DND-41 (cell line): ENCODE measurements around the gene GRIK4.
"Not testable (repeated sequence)": the region's sequence is repeated elsewhere in the genome, so short reads cannot be mapped to it uniquely, and the experiment has no call there.

Source experiments
- ATAC-seq: fragments of 200-7000 bp; cut with Tn5 transposase; 3 replicates; pipeline ENCODE4 v1.9.1; 2021; ENCODE audit warnings: low read depth; ENCODE audit not compliant: insufficient read depth
- DNase-seq: peaks from one replicate; pipeline ENCODE4 v3.0.0-alpha.2; 2020
- H2AFZ ChIP-seq: 2 replicates; pipeline ENCODE4 v1.6.0; 2012; ENCODE audit warnings: low read depth, low read length
- H3K27ac ChIP-seq: 2 replicates; pipeline ENCODE4 v1.5.1; 2012; ENCODE audit warnings: low read length, inconsistent platforms
- H3K27me3 ChIP-seq: fragments of 200-600 bp; sonication (generic); 2 replicates; pipeline ENCODE4 v1.6.0; 2012; ENCODE audit warnings: low read length, mild to moderate bottlenecking, inconsistent platforms; ENCODE audit not compliant: insufficient read depth, poor library complexity
- H3K36me3 ChIP-seq: 2 replicates; pipeline ENCODE4 v1.5.1; 2012; ENCODE audit warnings: low read length, inconsistent platforms; ENCODE audit not compliant: insufficient read depth
- H3K4me1 ChIP-seq: 2 replicates; pipeline ENCODE4 v1.5.1; 2012; ENCODE audit warnings: mild to moderate bottlenecking, low read length; ENCODE audit not compliant: insufficient read depth
- H3K4me2 ChIP-seq: 2 replicates; pipeline ENCODE4 v1.6.0; 2012; ENCODE audit warnings: mild to moderate bottlenecking, moderate library complexity, low read length, inconsistent platforms; ENCODE audit not compliant: insufficient read depth
- H3K4me3 ChIP-seq, 2 experiments: fragments of 200-600 bp in 1 of 2; shearing (Covaris generic) in 1 of 2; 2 replicates each; pipeline ENCODE4 v1.5.1; 2012 to 2016; ENCODE audit warnings: inconsistent platforms in 2 of 2, low read length in 2 of 2, mild to moderate bottlenecking in 2 of 2, low read depth in 1 of 2, moderate library complexity in 1 of 2
- H3K79me2 ChIP-seq: 2 replicates; pipeline ENCODE4 v1.6.0; 2012; ENCODE audit warnings: low read length, inconsistent platforms; ENCODE audit not compliant: insufficient read depth
- H3K9ac ChIP-seq: 2 replicates; pipeline ENCODE4 v1.6.0; 2012; ENCODE audit warnings: low read depth, mild to moderate bottlenecking, inconsistent platforms, low read length, moderate library complexity
- H3K9me3 ChIP-seq: 2 replicates; pipeline ENCODE4 v1.5.1; 2012; ENCODE audit warnings: low read length, moderate library complexity, mild to moderate bottlenecking, inconsistent platforms; ENCODE audit not compliant: insufficient read depth, severe bottlenecking
- H4K20me1 ChIP-seq: 2 replicates; pipeline ENCODE4 v1.6.0; 2012; ENCODE audit warnings: low read length; ENCODE audit not compliant: insufficient read depth
- CTCF ChIP-seq: IDR thresholded peaks from 2 replicates; pipeline ENCODE4 v1.5.1; 2012; ENCODE audit warnings: borderline replicate concordance, low read length, moderate library complexity, mild to moderate bottlenecking; ENCODE audit not compliant: poor library complexity, severe bottlenecking; ENCODE audit errors: extremely low read depth
- EZH2 ChIP-seq: IDR thresholded peaks from 3 replicates; pipeline ENCODE4 v1.6.1; 2012; ENCODE audit warnings: borderline replicate concordance, low read depth, mild to moderate bottlenecking, moderate library complexity, low read length, inconsistent platforms; ENCODE audit not compliant: severe bottlenecking

The GRIK4 gene

GRCh38 chr11:121029153-121029552, 517.6 kb downstream of the GRIK4 start:
- peaks cover 6% of the 10 kb centered on the region; the same call in 1 of the 2 replicates for H4K20me1 ChIP-seq
- no peak for ATAC-seq
- H2AFZ ChIP-seq = no peak overlapping the region

GRCh38 chr11:121029813-121030445, 518.4 kb downstream of the GRIK4 start:
- Histone ChIP-seq H2AFZ (no peak overlapping the region), H3K36me3 (no peaks in the 10 kb centered on the region), H3K9ac (no peak overlapping the region), H3K27me3 (no peaks in the 10 kb centered on the region), H3K4me3 (no peak overlapping the region), H3K9me3 (no peaks in the 10 kb centered on the region), H3K79me2 (peaks cover 17% of the 10 kb centered on the region), H3K27ac (no peak overlapping the region), H3K4me2 (no peak overlapping the region), H3K4me1 (peaks cover 23% of the 10 kb centered on the region), H4K20me1 (peaks cover 2% of the 10 kb centered on the region; the same call in 1 of the 2 replicates)
- peak; percentile 17 for DNase-seq
- ATAC-seq = peak; percentile 63; the same call in 2 of the 3 replicates
- TF ChIP-seq EZH2 = no peak
- no peak for TF ChIP-seq CTCF

More at GRCh38 chr11:121029153-121029552, 517.6 kb downstream of the GRIK4 start:
- H3K27me3 ChIP-seq = no peaks in the 10 kb centered on the region
- no peaks in the 10 kb centered on the region for H3K36me3 ChIP-seq
- H3K9ac ChIP-seq = no peak overlapping the region
- peaks cover 29% of the 10 kb centered on the region for H3K4me1 ChIP-seq
- H3K27ac ChIP-seq = no peak overlapping the region
- DNase-seq = no peak
- no peak overlapping the region for H3K4me3 ChIP-seq
- no peaks in the 10 kb centered on the region for H3K9me3 ChIP-seq
- H3K4me2 ChIP-seq = no peak overlapping the region
- H3K79me2 ChIP-seq = peaks cover 25% of the 10 kb centered on the region
- no peak for TF ChIP-seq CTCF
- TF ChIP-seq EZH2 = no peak

- TF ChIP-seq EZH2 (no peak), CTCF (no peak)
- Histone ChIP-seq H2AFZ (no peak overlapping the region), H3K4me3 (no peak overlapping the region), H3K27me3 (no peaks in the 10 kb centered on the region), H3K4me2 (no peak overlapping the region), H3K4me1 (peaks cover 11% of the 10 kb centered on the region; the same call in 1 of the 2 replicates), H3K27ac (no peak overlapping the region), H3K79me2 (peaks cover 5% of the 10 kb centered on the region; the same call in 1 of the 2 replicates), H3K9ac (no peak overlapping the region), H3K9me3 (no peaks in the 10 kb centered on the region), H3K36me3 (no peaks in the 10 kb centered on the region), H4K20me1 (no peaks in the 10 kb centered on the region; the same call in 1 of the 2 replicates)
- DNase-seq (no peak), ATAC-seq (no peak)
Observed at GRCh38 chr11:121031167-121031566, 519.6 kb downstream of the GRIK4 start.

GRCh38 chr11:121031648-121032047, 520.1 kb downstream of the GRIK4 start:
- H3K27ac ChIP-seq, H4K20me1 ChIP-seq, H3K4me2 ChIP-seq, H3K27me3 ChIP-seq, H3K4me1 ChIP-seq, H3K4me3 ChIP-seq, H3K9ac ChIP-seq, DNase-seq, H3K36me3 ChIP-seq, H2AFZ ChIP-seq, ATAC-seq, H3K79me2 ChIP-seq, H3K9me3 ChIP-seq: not testable (repeated sequence)
